Measurements from ENCODE around the gene FARP2. TPM values are rescaled to one million over a fixed set of nuclear protein-coding genes. Genes with fewer than 3 reads are reported as not detected.

Gene FARP2
- total RNA-seq, 5 donors from 2014 or later (not counting 1 experiment from before 2014, with no cell fraction given) = 15.8 to 27.5 (median 18.5) TPM

DNA sequence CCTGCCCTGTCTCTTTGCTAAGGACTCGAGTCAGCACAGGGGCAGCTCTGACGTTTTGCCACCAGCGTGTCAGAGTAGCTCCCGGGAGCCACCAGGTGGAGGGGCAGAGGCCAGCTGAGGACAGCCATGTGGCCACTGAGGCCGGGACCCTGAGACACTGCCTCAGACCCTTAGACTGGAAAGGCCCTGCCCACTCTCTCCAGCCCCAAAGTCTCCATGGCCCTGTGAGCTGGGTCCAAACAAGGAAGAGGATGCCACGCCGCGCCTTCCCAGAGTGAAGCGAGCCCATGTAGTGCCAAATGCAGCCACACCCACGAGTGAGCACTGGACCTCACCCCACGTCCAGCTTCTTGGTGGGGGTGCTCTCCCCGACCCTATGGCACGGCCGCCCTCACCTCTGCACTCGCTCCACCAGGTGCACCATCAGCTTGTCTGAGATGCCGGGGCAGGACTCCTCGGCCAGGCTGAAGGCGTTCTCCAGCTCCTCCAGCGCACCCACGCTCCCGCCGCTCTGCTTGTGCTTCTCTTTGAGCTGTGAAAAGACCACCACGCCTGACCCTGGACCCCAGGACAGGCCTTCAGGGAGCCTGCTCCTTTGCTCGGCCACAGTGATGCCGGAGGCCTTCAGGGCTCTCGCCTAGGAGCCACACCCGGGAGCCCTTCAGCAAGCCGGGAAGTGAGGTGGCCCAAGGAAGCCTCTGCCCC lies 140.1 kb downstream of the FARP2 start:
- ChIA-PET POLR2A (no interaction called here), CTCF (interaction anchor here in 1 of 2 donors (0.6 kb wide), 1 partner anchor 283 kb away, joined by 5 read pairs; no protein-coding TSS in a partner anchor)
- H3K9me3 ChIP-seq = no peaks in the 10 kb centered on the region
- H3K4me3 ChIP-seq (ENCODE audit: control insufficient read depth in 1 of 2, extremely low read depth in 1 of 2, low read length in 1 of 2) = no peak overlapping the region
- DNase-seq = no peak
- H3K36me3 ChIP-seq (ENCODE audit: control insufficient read depth in 2 of 2, extremely low read depth in 1 of 2, insufficient read depth in 1 of 2, low read length in 1 of 2) = peaks cover 7 to 50% of the 10 kb centered on the region in 2 donors
- ATAC-seq (replicated peaks in 1 of 4) = no peak
- Mint-ChIP-seq H3K27me3 (no peaks in the 10 kb centered on the region), H3K4me3 (no peak overlapping the region), H3K36me3 (peaks cover 6% of the 10 kb centered on the region), H3K9me3 (no peaks in the 10 kb centered on the region), H3K4me1 (no peaks in the 10 kb centered on the region), H3K27ac (no peak overlapping the region)
- H3K27ac ChIP-seq (ENCODE audit: low read length) = no peak overlapping the region
- H3K27me3 ChIP-seq (replicated peaks in 1 of 2; ENCODE audit: control insufficient read depth in 2 of 2, extremely low read depth in 1 of 2, insufficient read depth in 2 of 2, low read length in 1 of 2) = no peaks in the 10 kb centered on the region
- H3K4me1 ChIP-seq (ENCODE audit: control insufficient read depth in 1 of 2, extremely low read depth in 1 of 2, insufficient read depth in 2 of 2, low read length in 2 of 2) = no peaks in the 10 kb centered on the region
- WGBS (ENCODE audit: insufficient coverage) = 93% methylated on average over 28 of the region's 28 CpGs

DNA sequence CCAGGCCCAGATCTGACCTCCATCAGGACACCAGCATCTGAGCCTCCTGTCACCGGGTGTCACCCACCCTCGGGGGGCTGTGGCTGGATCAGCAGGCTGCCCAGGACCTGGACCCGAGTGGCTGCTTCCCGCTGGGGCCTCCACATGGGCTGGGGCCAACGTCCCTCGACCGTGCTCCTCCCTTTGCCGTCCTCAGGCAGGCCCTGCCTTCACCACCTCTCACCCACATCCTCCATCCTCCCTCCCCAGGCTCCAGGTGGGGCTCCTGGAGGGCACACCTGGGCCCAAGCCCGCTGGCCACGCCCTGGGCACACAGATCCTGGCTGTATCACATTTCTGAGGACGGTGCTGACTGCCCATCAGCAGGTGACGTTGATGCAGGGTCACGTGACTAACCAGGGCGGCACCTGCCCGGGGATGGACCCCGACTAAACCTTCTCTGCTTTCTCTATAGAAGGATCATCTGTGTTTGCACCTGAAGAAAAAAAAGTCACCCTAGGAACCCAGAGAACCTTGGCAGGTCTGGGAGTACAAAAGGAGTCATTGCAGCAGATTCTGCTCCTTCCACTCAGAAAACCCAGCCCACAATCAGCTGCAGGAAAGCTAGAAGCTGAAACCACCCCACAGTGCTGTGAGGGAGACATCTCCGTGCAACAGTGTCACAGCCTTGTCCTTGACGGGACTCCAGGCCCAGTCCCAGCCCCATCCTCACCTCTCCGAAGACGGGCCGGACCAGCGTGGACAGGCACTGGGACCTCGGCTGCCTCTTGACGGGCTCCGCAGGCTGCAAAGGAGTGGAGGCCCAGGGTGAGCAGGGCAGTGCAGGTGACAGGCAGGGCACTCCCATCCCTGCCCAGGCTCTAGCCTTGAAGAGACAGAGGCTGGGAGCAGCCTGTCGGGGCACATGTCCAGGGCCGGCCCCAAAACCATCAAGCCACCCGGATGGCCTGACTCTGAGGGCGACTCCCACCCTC lies 141.1 kb downstream of the FARP2 start:
- H3K27me3 ChIP-seq (replicated peaks in 1 of 2; ENCODE audit: control insufficient read depth in 2 of 2, extremely low read depth in 1 of 2, insufficient read depth in 2 of 2, low read length in 1 of 2) = no peaks in the 10 kb centered on the region
- DNase-seq = no peak
- peaks cover 10 to 50% of the 10 kb centered on the region in 2 donors for H3K36me3 ChIP-seq (ENCODE audit: control insufficient read depth in 2 of 2, extremely low read depth in 1 of 2, insufficient read depth in 1 of 2, low read length in 1 of 2)
- Mint-ChIP-seq H3K27ac (no peak overlapping the region), H3K9me3 (no peaks in the 10 kb centered on the region), H3K4me1 (no peaks in the 10 kb centered on the region), H3K4me3 (no peak overlapping the region), H3K27me3 (no peaks in the 10 kb centered on the region), H3K36me3 (peaks cover 6% of the 10 kb centered on the region)
- ChIA-PET POLR2A (no interaction called here), CTCF (no interaction called here)
- H3K4me1 ChIP-seq (ENCODE audit: control insufficient read depth in 1 of 2, extremely low read depth in 1 of 2, insufficient read depth in 2 of 2, low read length in 2 of 2) = no peaks in the 10 kb centered on the region
- H3K27ac ChIP-seq (ENCODE audit: low read length) = no peak overlapping the region
- no peak for ATAC-seq (replicated peaks in 1 of 4)
- no peak overlapping the region for H3K4me3 ChIP-seq (ENCODE audit: control insufficient read depth in 1 of 2, extremely low read depth in 1 of 2, low read length in 1 of 2)
- H3K9me3 ChIP-seq = no peaks in the 10 kb centered on the region
- WGBS (ENCODE audit: insufficient coverage) = 95% methylated on average over 23 of the region's 29 CpGs

DNA sequence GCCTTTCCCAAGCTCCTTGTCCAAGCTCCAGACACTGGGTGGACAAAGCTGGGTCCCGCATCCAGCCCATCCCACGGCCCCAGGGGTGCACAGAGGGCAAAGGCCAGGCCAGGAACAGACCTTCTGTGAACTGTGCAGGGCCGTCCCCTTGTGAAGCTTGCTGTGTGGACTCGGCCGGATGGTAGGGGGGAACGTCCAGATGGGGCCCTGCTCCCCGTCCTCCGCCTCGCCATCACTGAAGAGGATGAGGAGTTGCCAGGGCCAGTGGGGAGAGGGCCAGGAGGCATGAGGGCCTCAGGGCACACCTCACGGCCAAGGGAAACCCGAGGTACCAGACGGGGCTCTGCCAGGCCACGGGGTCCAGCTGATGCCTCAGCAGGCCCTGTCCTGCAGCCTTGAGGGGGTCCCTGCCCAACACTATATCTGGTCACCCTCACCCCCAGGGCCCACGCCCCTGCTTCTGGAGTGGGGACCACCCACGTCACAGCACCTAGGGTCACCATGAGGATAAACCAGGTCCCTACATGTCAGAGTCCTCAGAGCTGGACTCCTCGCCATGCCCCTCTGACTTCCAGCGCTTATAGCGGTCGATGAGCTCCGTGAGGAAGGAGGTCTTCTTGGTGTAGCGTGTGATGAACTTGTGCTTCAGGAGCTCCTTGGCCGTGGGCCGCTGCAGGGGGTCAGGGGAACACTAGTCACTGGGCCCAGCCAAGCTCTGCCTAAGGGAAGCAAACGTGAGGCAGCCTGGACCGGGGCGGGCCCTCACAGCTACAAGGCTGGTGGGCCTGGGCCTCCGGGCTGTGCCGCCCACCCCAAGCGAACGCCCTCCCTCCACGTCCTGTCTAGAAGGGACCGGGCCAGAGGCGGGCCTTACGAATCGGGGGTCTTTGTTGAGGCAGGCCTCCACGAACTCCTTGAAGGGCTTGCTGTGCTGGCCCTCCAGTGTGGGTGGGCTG lies 142.3 kb downstream of the FARP2 start:
- WGBS (ENCODE audit: insufficient coverage) = 96% methylated on average over 21 of the region's 36 CpGs
- DNase-seq (no peak), ATAC-seq (replicated peaks in 1 of 4) (no peak)
- Mint-ChIP-seq H3K4me3 (no peak overlapping the region), H3K9me3 (no peaks in the 10 kb centered on the region), H3K4me1 (no peaks in the 10 kb centered on the region), H3K27ac (no peak overlapping the region), H3K27me3 (no peaks in the 10 kb centered on the region), H3K36me3 (peaks cover 6% of the 10 kb centered on the region)
- no peaks in the 10 kb centered on the region for H3K4me1 ChIP-seq (ENCODE audit: control insufficient read depth in 1 of 2, extremely low read depth in 1 of 2, insufficient read depth in 2 of 2, low read length in 2 of 2)
- no peaks in the 10 kb centered on the region for H3K27me3 ChIP-seq (replicated peaks in 1 of 2; ENCODE audit: control insufficient read depth in 2 of 2, extremely low read depth in 1 of 2, insufficient read depth in 2 of 2, low read length in 1 of 2)
- no peak overlapping the region for H3K4me3 ChIP-seq (ENCODE audit: control insufficient read depth in 1 of 2, extremely low read depth in 1 of 2, low read length in 1 of 2)
- no peaks in the 10 kb centered on the region for H3K9me3 ChIP-seq
- ChIA-PET CTCF (no interaction called here), POLR2A (no interaction called here)
- H3K27ac ChIP-seq (ENCODE audit: low read length) = no peak overlapping the region
- peaks cover 10 to 50% of the 10 kb centered on the region in 2 donors for H3K36me3 ChIP-seq (ENCODE audit: control insufficient read depth in 2 of 2, extremely low read depth in 1 of 2, insufficient read depth in 1 of 2, low read length in 1 of 2)

DNA sequence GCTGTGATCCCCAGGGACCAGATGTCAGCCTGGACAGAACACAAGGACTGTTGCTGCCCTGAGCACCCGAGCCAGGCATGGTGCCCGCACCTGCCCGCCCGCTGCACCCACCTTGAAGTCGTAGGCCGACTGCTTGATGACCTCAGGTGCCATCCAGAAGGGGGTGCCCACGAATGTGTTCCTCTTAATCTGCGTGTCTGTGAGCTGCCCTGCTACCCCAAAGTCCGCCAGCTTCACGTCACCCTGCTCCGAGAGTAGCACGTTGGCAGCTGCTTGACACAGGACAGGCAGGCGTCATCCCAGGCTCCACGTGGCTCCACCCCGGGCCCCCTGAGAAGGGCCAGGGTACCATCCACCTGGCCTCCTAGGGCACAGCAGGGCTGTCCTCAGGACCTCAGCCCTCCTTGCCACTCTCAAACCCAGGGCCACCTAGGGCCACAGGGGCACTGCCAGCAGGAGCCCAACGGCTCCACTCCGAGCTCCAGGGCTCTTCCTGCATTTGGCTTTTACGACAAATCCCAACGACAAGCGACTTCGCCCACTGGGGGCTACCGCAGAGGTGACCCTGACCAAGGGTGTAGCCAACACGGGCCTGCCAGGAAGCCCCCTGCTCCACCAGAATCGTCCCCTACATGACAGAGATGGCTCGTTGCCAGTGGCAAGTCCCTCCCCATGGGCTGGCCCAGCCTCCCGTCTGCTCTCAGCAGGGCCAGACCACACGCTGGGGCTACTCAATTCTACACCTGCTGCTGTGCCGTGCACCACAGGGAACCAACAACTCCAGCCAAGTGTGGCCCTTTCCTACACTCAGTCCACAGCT lies 143.3 kb downstream of the FARP2 start:
- no peak overlapping the region for H3K4me3 ChIP-seq (ENCODE audit: control insufficient read depth in 1 of 2, extremely low read depth in 1 of 2, low read length in 1 of 2)
- no peaks in the 10 kb centered on the region for H3K4me1 ChIP-seq (ENCODE audit: control insufficient read depth in 1 of 2, extremely low read depth in 1 of 2, insufficient read depth in 2 of 2, low read length in 2 of 2)
- no peak for ATAC-seq (replicated peaks in 1 of 4)
- no peak overlapping the region for H3K27ac ChIP-seq (ENCODE audit: low read length)
- H3K4me3 Mint-ChIP-seq = no peak overlapping the region
- H3K27me3 Mint-ChIP-seq = no peaks in the 10 kb centered on the region
- DNase-seq = no peak
- no peak overlapping the region for H3K27ac Mint-ChIP-seq
- POLR2A ChIA-PET = no interaction called here
- WGBS (ENCODE audit: insufficient coverage) = 92% methylated on average over 27 of the region's 28 CpGs
- peaks cover 10 to 45% of the 10 kb centered on the region in 2 donors for H3K36me3 ChIP-seq (ENCODE audit: control insufficient read depth in 2 of 2, extremely low read depth in 1 of 2, insufficient read depth in 1 of 2, low read length in 1 of 2)
- CTCF ChIA-PET = no interaction called here
- H3K9me3 Mint-ChIP-seq = no peaks in the 10 kb centered on the region
- H3K27me3 ChIP-seq (replicated peaks in 1 of 2; ENCODE audit: control insufficient read depth in 2 of 2, extremely low read depth in 1 of 2, insufficient read depth in 2 of 2, low read length in 1 of 2) = no peaks in the 10 kb centered on the region
- H3K9me3 ChIP-seq = no peaks in the 10 kb centered on the region
- peaks cover 6% of the 10 kb centered on the region for H3K36me3 Mint-ChIP-seq
- H3K4me1 Mint-ChIP-seq = no peaks in the 10 kb centered on the region

DNA sequence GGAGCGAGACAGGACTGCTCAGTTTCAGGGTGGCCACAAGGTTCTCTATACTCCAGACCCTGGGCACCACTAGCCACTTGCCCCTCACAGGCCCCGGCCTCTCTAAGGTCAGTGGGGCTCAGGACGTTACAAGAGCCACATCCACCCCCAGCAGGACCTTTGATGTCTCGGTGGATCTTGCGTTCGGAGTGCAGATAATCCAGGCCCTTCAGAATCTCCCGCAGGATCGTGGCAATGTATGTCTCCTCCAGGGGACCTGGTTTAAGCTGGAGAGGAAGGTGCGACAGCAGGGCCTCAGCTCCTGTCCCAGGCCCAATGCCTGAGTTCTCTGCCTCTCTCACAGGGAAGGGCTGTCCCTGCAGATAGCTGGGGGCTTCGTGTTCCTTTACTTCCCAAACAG lies 143.9 kb downstream of the FARP2 start:
- Mint-ChIP-seq H3K4me3 (no peak overlapping the region), H3K9me3 (no peaks in the 10 kb centered on the region), H3K36me3 (peaks cover 4% of the 10 kb centered on the region), H3K27ac (no peak overlapping the region), H3K27me3 (no peaks in the 10 kb centered on the region), H3K4me1 (peaks cover 3 to 4% (median 3%) of the 10 kb centered on the region in 3 donors)
- H3K4me3 ChIP-seq (ENCODE audit: control insufficient read depth in 1 of 2, extremely low read depth in 1 of 2, low read length in 1 of 2) = no peak overlapping the region
- H3K36me3 ChIP-seq (ENCODE audit: control insufficient read depth in 2 of 2, extremely low read depth in 1 of 2, insufficient read depth in 1 of 2, low read length in 1 of 2) = peaks cover 10 to 39% of the 10 kb centered on the region in 2 donors
- POLR2A ChIA-PET = no interaction called here
- ATAC-seq (replicated peaks in 1 of 4) = no peak
- H3K27ac ChIP-seq (ENCODE audit: low read length) = no peak overlapping the region
- 94% methylated on average over 7 of the region's 10 CpGs for WGBS (ENCODE audit: insufficient coverage)
- H3K27me3 ChIP-seq (replicated peaks in 1 of 2; ENCODE audit: control insufficient read depth in 2 of 2, extremely low read depth in 1 of 2, insufficient read depth in 2 of 2, low read length in 1 of 2) = no peaks in the 10 kb centered on the region
- CTCF ChIA-PET = no interaction called here
- H3K4me1 ChIP-seq (ENCODE audit: control insufficient read depth in 1 of 2, extremely low read depth in 1 of 2, insufficient read depth in 2 of 2, low read length in 2 of 2) = no peaks in the 10 kb centered on the region
- no peaks in the 10 kb centered on the region for H3K9me3 ChIP-seq
- DNase-seq = no peak

All from T-cell (primary cell).